Liver (tissue), 9 donors: ENCODE data around the gene KRTAP12-4. TPM values are rescaled to one million over a fixed set of nuclear protein-coding genes. Genes with fewer than 3 reads are reported as not detected.

Experiments
- DNase-seq: peaks from one replicate; pipeline ENCODE4 v3.0.0-alpha.2; 2017; ENCODE audit warnings: low spot score
- H3K27ac ChIP-seq, 2 donors: one replicate each; pipeline ENCODE4 v1.7.0; 2013; ENCODE audit warnings: inconsistent platforms in 2 of 2, low read length in 2 of 2, control low read depth in 1 of 2, low read depth in 1 of 2, mild to moderate bottlenecking in 1 of 2
- H3K27me3 ChIP-seq, 4 donors: one replicate each; pipeline versions ENCODE4 v1.6.1 to v1.7.0; 2013; ENCODE audit warnings: low read length in 3 of 4, inconsistent platforms in 1 of 4, mild to moderate bottlenecking in 1 of 4, moderate library complexity in 1 of 4; ENCODE audit not compliant: control insufficient read depth in 4 of 4, insufficient read depth in 4 of 4
- H3K36me3 ChIP-seq, 4 donors: one replicate each; pipeline versions ENCODE4 v1.6.1 to v1.7.0; 2013; ENCODE audit warnings: low read length in 3 of 4, mild to moderate bottlenecking in 3 of 4, low read depth in 1 of 4, moderate library complexity in 1 of 4; ENCODE audit not compliant: control insufficient read depth in 4 of 4, insufficient read depth in 3 of 4
- H3K4me1 ChIP-seq, 4 donors: one replicate each; pipeline versions ENCODE4 v1.6.1 to v1.7.0; 2013; ENCODE audit warnings: low read length in 3 of 4, mild to moderate bottlenecking in 3 of 4, moderate library complexity in 1 of 4; ENCODE audit not compliant: control insufficient read depth in 4 of 4, insufficient read depth in 4 of 4
- H3K4me3 ChIP-seq, 3 donors: one replicate each; pipeline versions ENCODE4 v1.6.1 to v1.7.0; 2013; ENCODE audit warnings: low read length in 3 of 3, control low read depth in 1 of 3, low read depth in 1 of 3, mild to moderate bottlenecking in 1 of 3
- H3K9ac ChIP-seq, 2 donors: one replicate each; pipeline ENCODE4 v1.7.0; 2013; ENCODE audit warnings: low read length in 2 of 2, mild to moderate bottlenecking in 2 of 2, moderate library complexity in 2 of 2, control low read depth in 1 of 2, low read depth in 1 of 2
- H3K9me3 ChIP-seq, 4 donors: one replicate each; pipeline versions ENCODE4 v1.6.1 to v1.7.0; 2013; ENCODE audit warnings: low read length in 3 of 4; ENCODE audit not compliant: control insufficient read depth in 4 of 4
- EGR1 ChIP-seq, 2 donors: IDR thresholded peaks; 2 replicates each; pipeline ENCODE4 v1.6.1; 2016 to 2018; ENCODE audit warnings: antibody characterized with exemption in 2 of 2, low read depth in 2 of 2
- FOXA1 ChIP-seq: IDR thresholded peaks from 2 replicates; pipeline ENCODE4 v1.6.1; 2016; ENCODE audit warnings: antibody characterized with exemption
- FOXA2 ChIP-seq: IDR thresholded peaks from 2 replicates; pipeline ENCODE4 v1.6.1; 2016; ENCODE audit warnings: antibody characterized with exemption
- GABPA ChIP-seq, 2 donors: IDR thresholded peaks in 1 of 2; conservative IDR thresholded peaks in 1 of 2; 2 replicates each; pipeline ENCODE4 v1.6.1; 2016; ENCODE audit warnings: antibody characterized with exemption in 2 of 2, mild to moderate bottlenecking in 1 of 2, moderate library complexity in 1 of 2
- HNF4A ChIP-seq, 2 donors: conservative IDR thresholded peaks; 2 replicates each; pipeline ENCODE4 v1.6.1; 2016; ENCODE audit warnings: antibody characterized with exemption in 2 of 2, mild to moderate bottlenecking in 2 of 2
- HNF4G ChIP-seq: IDR thresholded peaks from 2 replicates; pipeline ENCODE4 v1.6.1; 2016; ENCODE audit warnings: antibody characterized with exemption
- JUND ChIP-seq, 2 donors: IDR thresholded peaks; 2 replicates each; pipeline ENCODE4 v1.6.1; 2016; ENCODE audit warnings: antibody characterized with exemption in 2 of 2
- NR2F2 ChIP-seq: IDR thresholded peaks from 2 replicates; pipeline ENCODE4 v1.6.1; 2016; ENCODE audit warnings: antibody characterized with exemption
- RAD21 ChIP-seq, 2 donors: IDR thresholded peaks; 2 replicates each; pipeline ENCODE4 v1.6.1; 2016; ENCODE audit warnings: antibody characterized with exemption in 2 of 2, mild to moderate bottlenecking in 2 of 2
- RXRA ChIP-seq, 2 donors: IDR thresholded peaks; 2 replicates each; pipeline ENCODE4 v1.6.1; 2017 to 2018; ENCODE audit warnings: antibody characterized with exemption in 2 of 2, mild to moderate bottlenecking in 1 of 2
- SP1 ChIP-seq: IDR thresholded peaks from 2 replicates; pipeline ENCODE4 v1.6.1; 2018; ENCODE audit warnings: antibody characterized with exemption, mild to moderate bottlenecking
- TAF1 ChIP-seq: conservative IDR thresholded peaks from 2 replicates; pipeline ENCODE4 v1.6.1; 2016; ENCODE audit warnings: antibody characterized with exemption, mild to moderate bottlenecking
- YY1 ChIP-seq: IDR thresholded peaks from 2 replicates; pipeline ENCODE4 v1.6.1; 2016; ENCODE audit warnings: antibody characterized with exemption, mild to moderate bottlenecking
- WGBS: extraction: QIAGEN DNeasy Blood & Tissue Kit; methylation state at CpG from one replicate; pipeline ENCODE4 v1.1.7; 2013; 5-methylcytosine and 5-hydroxymethylcytosine counted together
- polyA plus RNA-seq, 2 donors: library from polyadenylated mRNA; stranded (reverse) in 1 of 2; unstranded in 1 of 2; fragments of 200-250 nt in 1 of 2; fragments of >200 nt in 1 of 2; fragmentation: Nextera tagmentation in 1 of 2; extraction: Ambion mirVana in 1 of 2; gene quantifications; one replicate each; pipeline versions ENCODE4 v1.2.1 to v1.2.3, GENCODE V29; 2013 to 2015
- total RNA-seq, 2 donors: library from RNA; depleted of rRNA; stranded (reverse); fragments of >200 nt; gene quantifications; one replicate each; pipeline ENCODE4 v1.2.3, GENCODE V29; 2014
- TF ChIP-seq, protein P1 (sequence below): IDR thresholded peaks from 2 replicates; pipeline ENCODE4 v1.6.1; 2016; ENCODE audit warnings: antibody characterized with exemption
- TF ChIP-seq, protein P2 (sequence below): IDR thresholded peaks from 2 replicates; pipeline ENCODE4 v1.6.1; 2016; ENCODE audit warnings: antibody characterized with exemption
- TF ChIP-seq, protein P3 (sequence below): fragments of 150-350 bp; IDR thresholded peaks from 2 replicates; pipeline ENCODE4 v1.5.1; 2017; ENCODE audit warnings: improper control_type of control experiment, low read depth, low read length; ENCODE audit not compliant: missing input control
- TF ChIP-seq, protein P4 (sequence below): IDR thresholded peaks from 2 replicates; pipeline ENCODE4 v1.6.1; 2016; ENCODE audit warnings: antibody characterized with exemption
- donor health status: healthy.
- donor health status: healthy.
- donor health status: healthy.
- donor health status: healthy.
- donor health status: healthy.

Gene KRTAP12-4
- total and polyA plus RNA-seq, 4 donors, result not detected

- Histone ChIP-seq H3K9me3 (peaks cover 0 to 1% (median 0%) of the 10 kb centered on the region in 4 donors), H3K27me3 (no peaks in the 10 kb centered on the region), H3K4me3 (no peak overlapping the region), H3K36me3 (no peaks in the 10 kb centered on the region), H3K4me1 (no peaks in the 10 kb centered on the region), H3K27ac (no peak overlapping the region), H3K9ac (no peak overlapping the region)
- no peak for DNase-seq
- WGBS, result 62% methylated on average over 8 of the region's 8 CpGs
- TF ChIP-seq YY1 (no peak), TAF1 (no peak), FOXA2 (no peak)
- TF ChIP-seq, protein P1, sequence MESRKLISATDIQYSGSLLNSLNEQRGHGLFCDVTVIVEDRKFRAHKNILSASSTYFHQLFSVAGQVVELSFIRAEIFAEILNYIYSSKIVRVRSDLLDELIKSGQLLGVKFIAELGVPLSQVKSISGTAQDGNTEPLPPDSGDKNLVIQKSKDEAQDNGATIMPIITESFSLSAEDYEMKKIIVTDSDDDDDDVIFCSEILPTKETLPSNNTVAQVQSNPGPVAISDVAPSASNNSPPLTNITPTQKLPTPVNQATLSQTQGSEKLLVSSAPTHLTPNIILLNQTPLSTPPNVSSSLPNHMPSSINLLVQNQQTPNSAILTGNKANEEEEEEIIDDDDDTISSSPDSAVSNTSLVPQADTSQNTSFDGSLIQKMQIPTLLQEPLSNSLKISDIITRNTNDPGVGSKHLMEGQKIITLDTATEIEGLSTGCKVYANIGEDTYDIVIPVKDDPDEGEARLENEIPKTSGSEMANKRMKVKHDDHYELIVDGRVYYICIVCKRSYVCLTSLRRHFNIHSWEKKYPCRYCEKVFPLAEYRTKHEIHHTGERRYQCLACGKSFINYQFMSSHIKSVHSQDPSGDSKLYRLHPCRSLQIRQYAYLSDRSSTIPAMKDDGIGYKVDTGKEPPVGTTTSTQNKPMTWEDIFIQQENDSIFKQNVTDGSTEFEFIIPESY, result no peak
Observed at GRCh38 chr21:44617071-44617501, 37.4 kb downstream of the KRTAP12-4 start.

DNA sequence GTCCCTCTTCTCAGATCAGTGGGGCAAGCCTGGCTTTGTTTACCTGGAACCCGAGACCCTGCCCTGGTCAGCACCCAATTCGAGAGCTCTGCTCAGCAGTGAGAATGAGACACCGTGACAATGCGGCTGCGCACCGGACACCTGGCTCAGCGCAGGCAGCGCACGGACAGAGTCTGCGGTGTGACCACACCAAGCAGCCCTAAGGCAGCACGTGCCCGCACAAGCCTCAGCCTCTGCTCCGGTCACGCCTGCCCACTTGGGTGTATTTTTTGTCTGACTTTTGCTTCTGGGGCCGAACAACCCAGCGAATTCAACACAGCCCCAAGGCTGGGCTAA is 37.9 kb downstream of the KRTAP12-4 start:
- no peaks in the 10 kb centered on the region for H3K27me3 ChIP-seq
- no peak overlapping the region for H3K27ac ChIP-seq
- no peak overlapping the region for H3K9ac ChIP-seq
- TF ChIP-seq JUND (IDR thresholded peaks at IDR 0.05) (no peak), GABPA (IDR thresholded peaks at IDR 0.05 in 1 of 2, conservative IDR thresholded peaks at IDR 0.05 in 1 of 2) (no peak), RXRA (IDR thresholded peaks at IDR 0.05) (no peak), HNF4G (no peak), SP1 (no peak), EGR1 (IDR thresholded peaks at IDR 0.05; ENCODE audit: low read depth in 2 of 2) (no peak), FOXA1 (no peak), HNF4A (conservative IDR thresholded peaks at IDR 0.05) (no peak)
- TF ChIP-seq, protein P2, sequence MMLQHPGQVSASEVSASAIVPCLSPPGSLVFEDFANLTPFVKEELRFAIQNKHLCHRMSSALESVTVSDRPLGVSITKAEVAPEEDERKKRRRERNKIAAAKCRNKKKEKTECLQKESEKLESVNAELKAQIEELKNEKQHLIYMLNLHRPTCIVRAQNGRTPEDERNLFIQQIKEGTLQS, result no peak
- TF ChIP-seq, protein P3, sequence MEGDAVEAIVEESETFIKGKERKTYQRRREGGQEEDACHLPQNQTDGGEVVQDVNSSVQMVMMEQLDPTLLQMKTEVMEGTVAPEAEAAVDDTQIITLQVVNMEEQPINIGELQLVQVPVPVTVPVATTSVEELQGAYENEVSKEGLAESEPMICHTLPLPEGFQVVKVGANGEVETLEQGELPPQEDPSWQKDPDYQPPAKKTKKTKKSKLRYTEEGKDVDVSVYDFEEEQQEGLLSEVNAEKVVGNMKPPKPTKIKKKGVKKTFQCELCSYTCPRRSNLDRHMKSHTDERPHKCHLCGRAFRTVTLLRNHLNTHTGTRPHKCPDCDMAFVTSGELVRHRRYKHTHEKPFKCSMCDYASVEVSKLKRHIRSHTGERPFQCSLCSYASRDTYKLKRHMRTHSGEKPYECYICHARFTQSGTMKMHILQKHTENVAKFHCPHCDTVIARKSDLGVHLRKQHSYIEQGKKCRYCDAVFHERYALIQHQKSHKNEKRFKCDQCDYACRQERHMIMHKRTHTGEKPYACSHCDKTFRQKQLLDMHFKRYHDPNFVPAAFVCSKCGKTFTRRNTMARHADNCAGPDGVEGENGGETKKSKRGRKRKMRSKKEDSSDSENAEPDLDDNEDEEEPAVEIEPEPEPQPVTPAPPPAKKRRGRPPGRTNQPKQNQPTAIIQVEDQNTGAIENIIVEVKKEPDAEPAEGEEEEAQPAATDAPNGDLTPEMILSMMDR, result no peak
- peaks cover 0 to 1% (median under 1%) of the 10 kb centered on the region in 4 donors for H3K9me3 ChIP-seq
- H3K36me3 ChIP-seq, result no peaks in the 10 kb centered on the region
- no peaks in the 10 kb centered on the region for H3K4me1 ChIP-seq
- no peak overlapping the region for H3K4me3 ChIP-seq
- DNase-seq, result no peak
- 82% methylated on average over 16 of the region's 16 CpGs for WGBS

GRCh38 chr21:44615911-44616590 is 38.4 kb downstream of the KRTAP12-4 start:
- TF ChIP-seq FOXA2, result no peak
- no peak for TF ChIP-seq GABPA (IDR thresholded peaks at IDR 0.05 in 1 of 2, conservative IDR thresholded peaks at IDR 0.05 in 1 of 2)
- TF ChIP-seq HNF4G, result no peak
- no peak for TF ChIP-seq EGR1 (IDR thresholded peaks at IDR 0.05; ENCODE audit: low read depth in 2 of 2)
- no peak for TF ChIP-seq JUND (IDR thresholded peaks at IDR 0.05)
- TF ChIP-seq, protein P4, sequence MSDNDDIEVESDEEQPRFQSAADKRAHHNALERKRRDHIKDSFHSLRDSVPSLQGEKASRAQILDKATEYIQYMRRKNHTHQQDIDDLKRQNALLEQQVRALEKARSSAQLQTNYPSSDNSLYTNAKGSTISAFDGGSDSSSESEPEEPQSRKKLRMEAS, result no peak
- no peak for TF ChIP-seq TAF1
- TF ChIP-seq FOXA1, result no peak
- TF ChIP-seq YY1, result no peak
- TF ChIP-seq, protein P3, result no peak
- TF ChIP-seq RAD21 (IDR thresholded peaks at IDR 0.05), result no peak
- no peak for TF ChIP-seq NR2F2
- H3K27me3 ChIP-seq, result no peaks in the 10 kb centered on the region
- H3K36me3 ChIP-seq, result no peaks in the 10 kb centered on the region
- H3K4me3 ChIP-seq, result no peak overlapping the region
- no peak overlapping the region for H3K9ac ChIP-seq
- no peaks in the 10 kb centered on the region for H3K4me1 ChIP-seq
- no peak overlapping the region for H3K27ac ChIP-seq
- peak; percentile 25 for DNase-seq
- 81% methylated on average over 17 of the region's 17 CpGs for WGBS
- H3K9me3 ChIP-seq, result peaks cover 0 to 3% (median under 1%) of the 10 kb centered on the region in 4 donors
